SJSA1 (cell line): ENCODE results near the gene TAF6. TPM values are rescaled to one million over a fixed set of nuclear protein-coding genes. Genes with fewer than 3 reads are reported as not detected.
A peak's percentile ranks its signal among the peaks of the same experiment; 100 is the strongest.

Source experiments
- DNase-seq, 2 experiments: peaks; one replicate each; pipeline ENCODE4 v3.0.0-alpha.2; 2015 to 2020; ENCODE audit warnings: low spot score in 2 of 2, low read depth in 1 of 2
- H3K27ac ChIP-seq: fragments of 250-450 bp; sonication (Bioruptor Pico); 2 replicates; pipeline ENCODE4 v1.5.1; 2020; ENCODE audit warnings: mild to moderate bottlenecking, moderate library complexity
- H3K27me3 ChIP-seq: fragments of 250-450 bp; sonication (Bioruptor Pico); replicated peaks from 2 replicates; pipeline ENCODE4 v1.5.1; 2020; ENCODE audit warnings: mild to moderate bottlenecking, moderate library complexity
- H3K36me3 ChIP-seq: fragments of 250-450 bp; sonication (Bioruptor Pico); 2 replicates; pipeline ENCODE4 v1.5.1; 2020; ENCODE audit warnings: mild to moderate bottlenecking
- H3K4me1 ChIP-seq: fragments of 250-450 bp; sonication (Bioruptor Pico); replicated peaks from 2 replicates; pipeline ENCODE4 v1.6.1; 2021; ENCODE audit warnings: mild to moderate bottlenecking
- H3K4me3 ChIP-seq: fragments of 250-450 bp; sonication (Bioruptor Pico); 2 replicates; pipeline ENCODE4 v1.5.1; 2020; ENCODE audit warnings: mild to moderate bottlenecking
- H3K9me3 ChIP-seq: fragments of 250-450 bp; sonication (Bioruptor Pico); replicated peaks from 2 replicates; pipeline ENCODE4 v1.5.1; 2020; ENCODE audit warnings: mild to moderate bottlenecking
- total RNA-seq: library from RNA; depleted of rRNA; stranded (reverse); fragments of >200 nt; shearing (Covaris generic); gene quantifications from 2 replicates; pipeline ENCODE4 v1.2.3, GENCODE V29; 2014; rRNA removed

TAF6 gene
- total RNA-seq, result 20.5 and 35.3 TPM in 2 replicates

- no peaks in the 10 kb centered on the region for H3K9me3 ChIP-seq
- no peaks in the 10 kb centered on the region for H3K27me3 ChIP-seq
- peak within 1 kb of the TSS; percentile 64 for H3K4me3 ChIP-seq
- H3K36me3 ChIP-seq, result peaks cover 15% of the 10 kb centered on the region
- peaks cover 9% of the 10 kb centered on the region for H3K4me1 ChIP-seq
- H3K27ac ChIP-seq, result peak within 1 kb of the TSS; percentile 93
- peak; percentile 96 to 98 for DNase-seq
Measured at GRCh38 chr7:100119072-100119969, at the start of gene TAF6, which contains the start of gene CNPY4. Gene TAF6 (minus strand): TSS chr7:100119358. CDS start chr7:100114209, 5,149 bp downstream. Gene CNPY4 (plus strand): TSS chr7:100119634. CDS start chr7:100119745, 111 bp downstream.

DNA sequence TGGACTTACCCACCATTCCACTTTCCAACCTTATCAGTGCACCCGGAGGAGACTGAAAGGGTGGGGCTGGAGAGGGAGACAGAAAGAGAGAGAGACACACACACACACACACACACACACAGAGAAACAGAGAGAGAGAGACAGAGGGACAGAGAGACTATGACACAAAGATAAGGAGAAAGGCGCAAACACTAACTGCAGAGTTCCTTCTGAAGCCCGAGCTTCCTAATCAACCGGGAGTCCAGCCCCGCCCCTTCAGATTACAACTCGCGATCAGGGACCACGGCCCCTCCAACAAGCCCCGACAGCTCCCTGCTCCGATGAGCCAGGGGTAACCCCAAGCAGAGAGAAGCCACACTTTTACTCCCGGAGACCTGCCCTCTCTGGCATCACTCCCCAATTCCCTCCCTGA lies 48.8 kb upstream of the TAF6 start:
- peaks cover 13% of the 10 kb centered on the region for H3K4me1 ChIP-seq
- no peak for DNase-seq
- H3K27ac ChIP-seq, result no peak overlapping the region
- peak overlapping the region; percentile 26 for H3K4me3 ChIP-seq
- no peaks in the 10 kb centered on the region for H3K27me3 ChIP-seq
- no peaks in the 10 kb centered on the region for H3K36me3 ChIP-seq
- no peaks in the 10 kb centered on the region for H3K9me3 ChIP-seq

DNA sequence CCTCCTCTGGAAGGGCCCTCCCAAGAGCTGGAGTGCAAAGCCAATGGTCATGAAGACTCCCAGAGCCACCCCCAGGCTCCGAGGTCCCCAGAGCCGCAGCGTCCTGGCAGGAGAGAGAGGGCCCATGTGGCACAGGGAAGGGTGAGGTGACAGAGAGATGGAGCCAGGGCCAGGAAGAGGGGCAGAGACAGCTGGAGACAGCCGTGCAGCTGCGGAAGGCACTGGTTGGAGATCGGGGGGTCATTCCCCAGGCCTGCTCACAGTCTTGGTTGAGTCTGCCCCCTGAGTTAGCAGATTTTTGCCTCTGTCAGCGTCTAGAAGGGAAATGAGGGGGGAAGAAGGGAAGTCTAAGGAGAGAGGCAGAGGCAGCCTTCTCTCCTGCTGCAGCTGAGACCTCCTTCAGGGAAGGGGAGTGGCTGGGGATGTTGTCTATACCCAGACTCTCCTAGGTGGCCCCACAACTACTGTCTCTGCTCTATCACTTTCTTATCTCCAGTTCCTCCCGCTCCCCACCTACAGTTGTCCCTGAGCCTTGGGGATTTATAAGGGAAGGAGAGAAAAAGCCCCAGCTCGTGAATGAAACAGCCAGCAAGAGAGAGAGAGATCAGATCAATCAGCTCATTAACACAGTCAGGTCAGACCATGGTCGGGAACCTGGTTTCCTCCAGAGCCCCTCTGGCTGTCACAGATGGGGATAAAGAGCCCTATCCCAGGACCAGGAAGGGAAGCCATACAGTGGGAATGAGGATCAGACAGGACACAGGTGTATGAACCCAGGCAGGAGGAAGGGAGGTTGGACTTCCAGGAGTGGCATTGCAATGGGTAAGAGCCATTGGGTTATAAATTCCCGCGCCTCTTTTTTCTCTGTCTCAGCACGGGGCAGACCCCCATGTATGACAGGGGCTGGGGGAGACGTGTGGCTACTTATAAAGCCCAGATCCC lies 48.1 kb upstream of the TAF6 start:
- no peak for DNase-seq
- no peaks in the 10 kb centered on the region for H3K36me3 ChIP-seq
- H3K4me3 ChIP-seq, result no peak overlapping the region
- H3K27me3 ChIP-seq, result no peaks in the 10 kb centered on the region
- no peaks in the 10 kb centered on the region for H3K9me3 ChIP-seq
- no peak overlapping the region for H3K27ac ChIP-seq
- H3K4me1 ChIP-seq, result peaks cover 13% of the 10 kb centered on the region

DNA sequence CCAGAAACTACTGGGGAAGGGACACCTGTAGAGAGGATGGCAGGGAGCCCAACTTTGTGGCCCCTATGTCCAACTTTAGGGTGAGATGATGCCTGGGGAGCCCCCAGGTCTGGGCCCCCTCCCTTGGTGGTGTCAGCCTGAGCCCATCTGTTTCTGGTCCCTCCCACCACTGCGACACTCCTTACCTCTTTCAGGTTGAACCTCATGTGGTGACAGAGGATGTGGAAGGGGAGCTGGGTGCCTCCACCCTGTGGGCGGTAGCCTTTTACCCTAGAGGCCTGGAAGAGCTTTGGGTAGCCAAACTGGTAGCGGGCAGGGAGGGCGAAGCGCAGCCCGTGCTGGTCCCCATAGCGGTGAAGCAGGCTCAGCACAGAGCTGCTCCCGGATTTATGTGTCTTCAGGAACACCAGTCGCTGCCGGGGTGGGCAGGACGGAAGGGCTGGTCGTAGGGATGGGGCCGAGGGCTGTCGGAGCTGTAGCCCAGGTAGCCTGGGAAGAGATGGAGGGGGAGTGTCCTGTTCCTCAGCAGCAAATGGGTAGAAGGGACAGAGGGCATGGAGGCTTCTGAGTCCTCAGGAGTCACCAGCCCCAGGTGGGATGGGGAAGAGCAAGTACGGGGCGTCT lies 47.3 kb upstream of the TAF6 start:
- H3K4me3 ChIP-seq, result no peak overlapping the region
- H3K4me1 ChIP-seq, result peaks cover 13% of the 10 kb centered on the region
- DNase-seq, result no peak
- no peak overlapping the region for H3K27ac ChIP-seq
- no peaks in the 10 kb centered on the region for H3K36me3 ChIP-seq
- H3K9me3 ChIP-seq, result no peaks in the 10 kb centered on the region
- no peaks in the 10 kb centered on the region for H3K27me3 ChIP-seq

DNA sequence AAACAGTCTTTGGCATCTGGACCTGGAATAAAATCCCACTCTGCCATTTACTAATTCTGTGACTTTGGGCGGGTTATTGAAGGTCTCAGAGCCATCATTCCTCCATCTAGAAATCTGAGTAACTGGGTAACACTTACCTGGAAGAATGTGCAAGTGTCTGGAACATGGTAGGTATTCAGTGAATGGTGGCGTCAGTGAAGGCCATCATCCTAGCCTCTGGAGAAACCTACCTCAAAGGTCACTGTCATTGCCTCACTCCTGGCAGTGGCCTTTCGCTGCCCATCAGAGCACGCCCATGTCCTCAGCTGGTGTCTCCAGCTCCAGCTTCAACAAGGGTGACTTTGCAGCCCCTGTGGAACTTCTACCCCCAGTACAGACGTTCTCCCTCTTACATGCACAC lies 44.7 kb upstream of the TAF6 start:
- Histone ChIP-seq H3K36me3 (no peaks in the 10 kb centered on the region), H3K27me3 (no peaks in the 10 kb centered on the region), H3K27ac (no peak overlapping the region), H3K9me3 (no peaks in the 10 kb centered on the region), H3K4me1 (peaks cover 14% of the 10 kb centered on the region), H3K4me3 (no peak overlapping the region)
- no peak for DNase-seq

DNA sequence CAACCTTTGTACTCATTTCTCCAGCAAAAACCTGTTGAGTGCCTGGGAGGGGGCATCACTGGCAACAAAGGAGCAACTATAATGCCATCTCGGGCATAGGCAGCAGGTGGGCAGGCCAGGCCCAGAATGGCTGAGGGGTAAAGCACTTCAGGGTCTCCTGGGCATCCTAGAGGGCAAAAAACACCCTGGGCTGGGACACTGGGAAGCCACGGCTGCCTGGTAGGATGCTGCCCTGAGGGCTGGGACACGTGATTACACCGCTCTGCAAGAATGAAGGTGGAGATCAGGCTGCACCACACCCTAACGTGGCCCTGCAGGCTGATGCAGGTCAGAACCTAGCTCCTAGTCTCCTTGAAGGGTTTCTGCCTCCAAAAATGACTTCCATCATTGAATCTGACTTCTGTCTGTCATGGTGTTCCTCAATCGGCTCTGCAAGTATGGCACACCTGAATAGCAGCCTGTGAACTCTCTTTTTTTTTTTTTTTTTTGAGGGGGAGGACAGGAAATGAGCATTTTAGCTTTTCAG lies 43.9 kb upstream of the TAF6 start:
- no peak overlapping the region for H3K4me3 ChIP-seq
- DNase-seq, result no peak
- H3K36me3 ChIP-seq, result peaks cover 5% of the 10 kb centered on the region
- H3K9me3 ChIP-seq, result no peaks in the 10 kb centered on the region
- no peaks in the 10 kb centered on the region for H3K27me3 ChIP-seq
- peaks cover 8% of the 10 kb centered on the region for H3K4me1 ChIP-seq
- no peak overlapping the region for H3K27ac ChIP-seq

DNA sequence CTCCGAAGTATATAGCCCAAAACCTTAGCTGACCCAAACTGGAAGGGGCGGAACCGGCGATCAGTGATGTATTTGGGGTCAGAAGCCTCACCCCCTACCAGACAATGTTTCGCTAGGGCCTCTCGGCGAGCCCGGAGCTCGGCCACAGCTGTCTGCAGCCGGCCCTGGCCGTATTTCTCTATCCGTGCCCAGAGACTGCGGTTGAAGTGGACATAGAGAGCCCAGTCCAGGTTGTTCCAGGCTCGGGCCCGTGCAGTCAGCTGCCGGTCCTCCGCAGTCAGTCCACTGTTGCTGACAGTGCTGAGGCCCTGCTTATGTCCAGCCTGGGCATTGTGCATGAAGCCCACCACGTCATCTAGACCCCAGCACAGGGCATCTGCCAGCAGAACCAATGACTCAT lies 40.9 kb upstream of the TAF6 start:
- no peak for DNase-seq
- no peaks in the 10 kb centered on the region for H3K9me3 ChIP-seq
- peaks cover 12% of the 10 kb centered on the region for H3K4me1 ChIP-seq
- H3K27me3 ChIP-seq, result no peaks in the 10 kb centered on the region
- H3K36me3 ChIP-seq, result peaks cover 35% of the 10 kb centered on the region
- no peak overlapping the region for H3K27ac ChIP-seq
- no peak overlapping the region for H3K4me3 ChIP-seq

- H3K36me3 ChIP-seq, result peaks cover 41% of the 10 kb centered on the region
- DNase-seq, result no peak
- H3K4me1 ChIP-seq, result peaks cover 12% of the 10 kb centered on the region
- H3K4me3 ChIP-seq, result peak overlapping the region; percentile 98
- no peaks in the 10 kb centered on the region for H3K9me3 ChIP-seq
- H3K27me3 ChIP-seq, result no peaks in the 10 kb centered on the region
- H3K27ac ChIP-seq, result no peak overlapping the region
Measured at GRCh38 chr7:100159099-100159623, 40.0 kb upstream of the TAF6 start.

DNA sequence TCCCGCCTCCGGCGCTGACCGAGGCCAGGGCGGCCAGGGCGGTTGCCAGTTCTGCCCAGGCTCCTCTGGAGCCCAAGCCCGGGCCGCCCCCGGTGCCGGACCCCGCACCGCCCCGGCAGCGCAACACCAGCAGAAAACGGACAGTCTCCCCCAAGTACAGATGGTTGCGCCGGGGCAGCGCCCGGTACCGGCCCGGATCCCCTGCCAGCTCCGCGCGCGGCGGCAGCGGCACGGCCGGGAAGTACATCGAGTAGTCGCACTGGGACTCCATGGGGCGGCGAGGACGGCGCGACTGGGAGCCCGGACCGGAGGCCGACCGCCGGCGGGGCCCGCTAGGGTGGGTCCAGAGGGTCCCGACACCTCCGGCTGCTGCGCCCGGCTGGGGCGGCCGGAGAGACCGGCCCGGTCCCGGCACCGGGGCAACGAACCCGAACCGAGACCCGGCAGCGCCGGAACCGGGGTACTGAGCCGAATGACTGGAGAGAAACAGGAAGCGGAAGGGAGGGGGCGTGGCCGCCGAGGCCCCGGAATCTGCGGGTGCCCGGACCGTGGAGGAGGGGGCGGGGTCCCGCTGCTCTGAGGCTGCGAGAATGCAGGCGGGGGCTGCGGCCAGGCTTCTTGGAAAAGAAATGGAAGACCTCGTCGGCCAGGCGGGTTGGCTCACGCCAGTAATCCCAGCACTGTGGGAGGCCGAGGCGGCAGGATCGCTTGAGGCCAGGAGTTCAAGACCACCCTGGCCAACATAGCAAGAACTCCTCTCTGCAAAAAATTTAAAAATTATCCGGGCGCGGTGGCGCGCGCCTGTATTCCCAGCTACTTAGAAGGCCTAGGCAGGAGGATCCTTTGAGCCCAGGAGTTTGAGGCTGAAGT lies 39.3 kb upstream of the TAF6 start, which contains the start of gene TRAPPC14:
Gene TRAPPC14, minus strand, starts transcription at position 495 of the 870 bp plus-strand sequence. Its CDS starts 224 bp downstream, at position 271.
- Histone ChIP-seq H3K27me3 (no peaks in the 10 kb centered on the region), H3K4me3 (peak within 1 kb of the TSS; percentile 98), H3K27ac (peak within 1 kb of the TSS; percentile 52; the same call in 1 of the 2 replicates), H3K9me3 (no peaks in the 10 kb centered on the region), H3K36me3 (peaks cover 48% of the 10 kb centered on the region), H3K4me1 (peaks cover 12% of the 10 kb centered on the region)
- DNase-seq, result peak; percentile 89 to 94

- 0 out of 2 replicates have a peak overlapping the region, but pooled peaks have one; percentile 52 for H3K27ac ChIP-seq
- peaks cover 12% of the 10 kb centered on the region for H3K4me1 ChIP-seq
- H3K27me3 ChIP-seq, result no peaks in the 10 kb centered on the region
- peaks cover 54% of the 10 kb centered on the region for H3K36me3 ChIP-seq
- no peak for DNase-seq
- peak overlapping the region; percentile 98 for H3K4me3 ChIP-seq
- H3K9me3 ChIP-seq, result no peaks in the 10 kb centered on the region
Measured at GRCh38 chr7:100157334-100158228, 38.4 kb upstream of the TAF6 start.

- H3K9me3 ChIP-seq, result no peaks in the 10 kb centered on the region
- H3K27me3 ChIP-seq, result no peaks in the 10 kb centered on the region
- no peak for DNase-seq
- peak overlapping the region; percentile 1; the same call in 1 of the 2 replicates for H3K4me3 ChIP-seq
- H3K4me1 ChIP-seq, result peaks cover 12% of the 10 kb centered on the region
- peaks cover 59% of the 10 kb centered on the region for H3K36me3 ChIP-seq
- no peak overlapping the region for H3K27ac ChIP-seq
Measured at GRCh38 chr7:100157069-100157333, 37.8 kb upstream of the TAF6 start.
